HepG2 (cell line): ENCODE measurements around the gene SMAD3. TPM values are rescaled to one million over a fixed set of nuclear protein-coding genes. Genes with fewer than 3 reads are reported as not detected.

Experiments
- MIXL1 ChIP-seq: IDR thresholded peaks from 2 replicates; pipeline ENCODE4 v1.6.1; 2016
- MTA1 ChIP-seq: sonication (generic); formaldehyde crosslinking; IDR thresholded peaks from 2 replicates; pipeline ENCODE4 v1.4.0; 2020; ENCODE audit warnings: missing genetic modification reagents, mild to moderate bottlenecking, borderline replicate concordance
- NFYB ChIP-seq: sonication (generic); formaldehyde crosslinking; IDR thresholded peaks from 2 replicates; pipeline ENCODE4 v1.4.0; 2020; ENCODE audit warnings: missing genetic modification reagents
- RAD21 ChIP-seq: fragments of 450-650 bp; formaldehyde crosslinking; IDR thresholded peaks from 2 replicates; pipeline ENCODE4 v1.5.0; 2020; ENCODE audit warnings: mild to moderate bottlenecking
- REPIN1 ChIP-seq: sonication (generic); formaldehyde crosslinking; IDR thresholded peaks from 2 replicates; pipeline ENCODE4 v1.8.0; 2022; ENCODE audit warnings: missing genetic modification reagents, low read depth, mild to moderate bottlenecking, borderline replicate concordance
- SMAD3 ChIP-seq: sonication (generic); formaldehyde crosslinking; IDR thresholded peaks from 2 replicates; pipeline ENCODE4 v1.4.0; 2020; ENCODE audit warnings: missing genetic modification reagents
- ZFP82 ChIP-seq: sonication (generic); formaldehyde crosslinking; IDR thresholded peaks from 2 replicates; pipeline ENCODE4 v1.5.1; 2020; ENCODE audit warnings: mild to moderate bottlenecking, missing genetic modification reagents, borderline replicate concordance
- ZKSCAN5 ChIP-seq: sonication (generic); formaldehyde crosslinking; IDR thresholded peaks from 2 replicates; pipeline ENCODE4 v1.5.1; 2020; ENCODE audit warnings: mild to moderate bottlenecking, missing genetic modification reagents
- ZNF10 ChIP-seq: sonication (generic); formaldehyde crosslinking; IDR thresholded peaks from 2 replicates; pipeline ENCODE4 v1.4.0; 2020; ENCODE audit warnings: mild to moderate bottlenecking, low read depth, missing genetic modification reagents, borderline replicate concordance
- ZNF143 ChIP-seq: sonication (generic); formaldehyde crosslinking; IDR thresholded peaks from 2 replicates; pipeline ENCODE4 v1.4.0; 2020; ENCODE audit warnings: missing genetic modification reagents
- ZNF160 ChIP-seq: sonication (generic); formaldehyde crosslinking; IDR thresholded peaks from 2 replicates; pipeline ENCODE4 v1.8.0; 2022; ENCODE audit warnings: mild to moderate bottlenecking, inconsistent platforms, missing genetic modification reagents
- ZNF224 ChIP-seq: sonication (generic); formaldehyde crosslinking; IDR thresholded peaks from 2 replicates; pipeline ENCODE4 v1.5.0; 2020; ENCODE audit warnings: mild to moderate bottlenecking, missing genetic modification reagents
- ZNF431 ChIP-seq: sonication (generic); formaldehyde crosslinking; IDR thresholded peaks from 2 replicates; pipeline ENCODE4 v1.9.0; 2022; ENCODE audit warnings: missing genetic modification reagents, low read depth, mild to moderate bottlenecking, borderline replicate concordance
- ZNF572 ChIP-seq: sonication (generic); formaldehyde crosslinking; IDR thresholded peaks from 2 replicates; pipeline ENCODE4 v1.5.1; 2020; ENCODE audit warnings: mild to moderate bottlenecking, missing genetic modification reagents
- polyA plus RNA-seq, 8 experiments: library from polyadenylated mRNA; depleted of rRNA in 3 of 8; stranded (reverse) in 7 of 8; unstranded in 1 of 8; fragments of >200 nt; fragmentation: Illumina TruSeq in 4 of 8; extraction: Trizol in 4 of 8; gene quantifications; 2 replicates each; pipeline versions ENCODE4 v1.2.1 to v1.2.3, GENCODE V29; 2011 to 2016; ENCODE audit warnings: low read depth in 4 of 8, missing spikeins in 1 of 8, mixed read lengths in 1 of 8; ENCODE audit not compliant: insufficient read depth in 1 of 8
- total RNA-seq, 5 experiments: library from RNA; depleted of rRNA; stranded (reverse); fragments of >200 nt; fragmentation: Illumina TruSeq; extraction: Trizol; gene quantifications; 2 replicates each; pipeline ENCODE4 v1.2.3, GENCODE V29; 2016; ENCODE audit warnings: low read depth in 1 of 5
- TF ChIP-seq, protein P1 (sequence below): sonication (generic); formaldehyde crosslinking; IDR thresholded peaks from 2 replicates; pipeline ENCODE4 v1.8.1; 2023; ENCODE audit warnings: missing genetic modification reagents, mild to moderate bottlenecking, borderline replicate concordance
- TF ChIP-seq, protein P2 (sequence below): sonication (generic); formaldehyde crosslinking; IDR thresholded peaks from one replicate; pipeline ENCODE4 v1.5.1; 2020; ENCODE audit warnings: mild to moderate bottlenecking, missing genetic modification reagents; ENCODE audit errors: not compliant biosample characterization

Gene SMAD3
- total and polyA plus RNA-seq, 2 of the 13 experiments (the other 11 are each of a cell fraction or from before 2014, with no cell fraction given) = 8.6 to 56.3 TPM

DNA sequence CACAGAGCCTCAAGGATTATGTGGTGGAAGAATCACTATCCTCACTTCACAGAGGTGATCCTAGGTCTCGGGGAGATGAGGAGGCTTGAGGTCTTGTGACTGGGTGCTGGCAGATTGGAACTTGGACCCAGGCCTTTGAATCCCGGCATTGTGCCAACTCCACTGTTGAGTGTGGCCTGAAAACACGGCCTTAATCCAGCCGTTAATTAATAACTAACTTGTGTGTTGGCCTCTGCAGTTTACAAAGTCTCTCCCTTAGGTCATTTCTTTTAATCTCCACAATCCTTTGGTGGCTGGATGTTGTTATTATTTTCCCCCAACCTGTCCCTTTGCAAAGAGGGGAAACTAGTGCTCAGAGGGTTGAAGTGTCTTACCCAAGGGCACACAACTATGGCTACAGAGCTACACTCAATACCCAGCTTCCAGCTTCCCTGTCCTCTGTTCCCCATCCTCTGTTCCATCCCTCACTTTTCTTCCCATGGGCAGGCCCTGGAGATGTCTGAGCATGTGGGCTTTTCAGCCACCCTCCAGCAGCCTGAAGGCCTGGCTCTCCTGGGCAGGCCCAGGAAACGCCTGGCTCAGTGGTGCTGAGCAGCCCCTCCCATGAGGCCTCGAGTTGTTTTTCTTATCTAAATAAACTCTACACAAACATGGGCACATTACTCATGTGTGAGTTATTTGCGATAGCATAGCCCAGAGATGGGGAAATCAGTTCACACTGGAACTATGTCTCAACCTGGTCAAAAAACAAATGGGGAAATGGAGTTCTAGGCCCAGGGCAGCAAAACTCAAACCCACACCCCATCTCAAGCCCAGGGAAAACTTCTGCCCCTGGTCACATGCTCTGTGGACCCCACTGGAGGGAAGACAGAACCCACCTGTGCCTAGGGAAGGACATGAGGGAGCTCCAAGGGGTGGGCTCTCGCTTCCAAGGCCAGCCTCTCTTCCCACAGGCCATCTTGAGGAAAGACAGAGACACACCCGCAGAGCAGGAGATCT is 16.8 kb upstream of the SMAD3 start (continued):
- TF ChIP-seq ZNF10 (CRISPR knock-in tag) (no peak), ZNF143 (no peak), ZFP82 (CRISPR knock-in tag) (no peak), MIXL1 (CRISPR knock-in tag) (peak; percentile 96), RAD21 (peak; percentile 23; the same call in 1 of the 2 replicates), ZNF572 (no peak), ZNF431 (CRISPR knock-in tag) (no peak), ZKSCAN5 (CRISPR knock-in tag) (peak; percentile 90), ZNF224 (0 out of 2 replicates have a peak, but pooled peaks have one; percentile 24), REPIN1 (CRISPR knock-in tag) (no peak; the same call in 1 of the 2 replicates), SMAD3 (CRISPR knock-in tag) (no peak), ZNF160 (no peak), NFYB (CRISPR knock-in tag) (no peak), MTA1 (CRISPR knock-in tag) (0 out of 2 replicates have a peak, but pooled peaks have one; percentile 30)
- TF ChIP-seq, protein P1, sequence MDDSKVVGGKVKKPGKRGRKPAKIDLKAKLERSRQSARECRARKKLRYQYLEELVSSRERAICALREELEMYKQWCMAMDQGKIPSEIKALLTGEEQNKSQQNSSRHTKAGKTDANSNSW = no peak
- TF ChIP-seq, protein P2, sequence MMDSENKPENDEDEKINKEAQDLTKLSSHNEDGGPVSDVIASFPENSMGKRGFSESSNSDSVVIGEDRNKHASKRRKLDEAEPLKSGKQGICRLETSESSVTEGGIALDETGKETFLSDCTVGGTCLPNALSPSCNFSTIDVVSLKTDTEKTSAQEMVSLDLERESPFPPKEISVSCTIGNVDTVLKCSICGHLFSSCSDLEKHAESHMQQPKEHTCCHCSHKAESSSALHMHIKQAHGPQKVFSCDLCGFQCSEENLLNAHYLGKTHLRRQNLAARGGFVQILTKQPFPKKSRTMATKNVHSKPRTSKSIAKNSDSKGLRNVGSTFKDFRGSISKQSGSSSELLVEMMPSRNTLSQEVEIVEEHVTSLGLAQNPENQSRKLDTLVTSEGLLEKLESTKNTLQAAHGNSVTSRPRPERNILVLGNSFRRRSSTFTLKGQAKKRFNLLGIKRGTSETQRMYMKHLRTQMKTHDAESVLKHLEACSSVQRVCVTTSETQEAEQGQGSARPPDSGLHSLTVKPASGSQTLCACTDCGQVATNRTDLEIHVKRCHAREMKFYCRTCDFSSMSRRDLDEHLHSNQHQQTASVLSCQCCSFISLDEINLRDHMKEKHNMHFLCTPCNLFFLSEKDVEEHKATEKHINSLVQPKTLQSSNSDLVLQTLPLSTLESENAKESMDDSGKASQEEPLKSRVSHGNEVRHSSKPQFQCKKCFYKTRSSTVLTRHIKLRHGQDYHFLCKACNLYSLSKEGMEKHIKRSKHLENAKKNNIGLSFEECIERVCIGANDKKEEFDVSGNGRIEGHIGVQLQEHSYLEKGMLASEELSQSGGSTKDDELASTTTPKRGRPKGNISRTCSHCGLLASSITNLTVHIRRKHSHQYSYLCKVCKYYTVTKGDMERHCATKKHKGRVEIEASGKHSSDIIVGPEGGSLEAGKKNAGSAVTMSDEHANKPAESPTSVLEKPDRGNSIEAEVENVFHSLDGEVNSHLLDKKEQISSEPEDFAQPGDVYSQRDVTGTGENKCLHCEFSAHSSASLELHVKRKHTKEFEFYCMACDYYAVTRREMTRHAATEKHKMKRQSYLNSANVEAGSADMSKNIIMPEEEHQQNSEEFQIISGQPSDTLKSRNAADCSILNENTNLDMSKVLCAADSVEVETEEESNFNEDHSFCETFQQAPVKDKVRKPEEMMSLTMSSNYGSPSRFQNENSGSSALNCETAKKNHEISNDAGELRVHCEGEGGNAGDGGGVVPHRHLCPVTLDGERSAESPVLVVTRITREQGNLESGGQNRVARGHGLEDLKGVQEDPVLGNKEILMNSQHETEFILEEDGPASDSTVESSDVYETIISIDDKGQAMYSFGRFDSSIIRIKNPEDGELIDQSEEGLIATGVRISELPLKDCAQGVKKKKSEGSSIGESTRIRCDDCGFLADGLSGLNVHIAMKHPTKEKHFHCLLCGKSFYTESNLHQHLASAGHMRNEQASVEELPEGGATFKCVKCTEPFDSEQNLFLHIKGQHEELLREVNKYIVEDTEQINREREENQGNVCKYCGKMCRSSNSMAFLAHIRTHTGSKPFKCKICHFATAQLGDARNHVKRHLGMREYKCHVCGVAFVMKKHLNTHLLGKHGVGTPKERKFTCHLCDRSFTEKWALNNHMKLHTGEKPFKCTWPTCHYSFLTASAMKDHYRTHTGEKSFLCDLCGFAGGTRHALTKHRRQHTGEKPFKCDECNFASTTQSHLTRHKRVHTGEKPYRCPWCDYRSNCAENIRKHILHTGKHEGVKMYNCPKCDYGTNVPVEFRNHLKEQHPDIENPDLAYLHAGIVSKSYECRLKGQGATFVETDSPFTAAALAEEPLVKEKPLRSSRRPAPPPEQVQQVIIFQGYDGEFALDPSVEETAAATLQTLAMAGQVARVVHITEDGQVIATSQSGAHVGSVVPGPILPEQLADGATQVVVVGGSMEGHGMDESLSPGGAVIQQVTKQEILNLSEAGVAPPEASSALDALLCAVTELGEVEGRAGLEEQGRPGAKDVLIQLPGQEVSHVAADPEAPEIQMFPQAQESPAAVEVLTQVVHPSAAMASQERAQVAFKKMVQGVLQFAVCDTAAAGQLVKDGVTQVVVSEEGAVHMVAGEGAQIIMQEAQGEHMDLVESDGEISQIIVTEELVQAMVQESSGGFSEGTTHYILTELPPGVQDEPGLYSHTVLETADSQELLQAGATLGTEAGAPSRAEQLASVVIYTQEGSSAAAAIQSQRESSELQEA = no peak
